NCI-H748 (cell line): Measurements from ENCODE around the gene NFAM1.

Source experiments
- DNase-seq: peaks from one replicate; lab custom pipeline; 2025; ENCODE audit not compliant: unreplicated experiment; lab: John Stamatoyannopoulos, UW

The NFAM1 gene

GRCh38 chr22:42432020-42432596, at the start of gene NFAM1:
Gene NFAM1, minus strand, starts transcription at chr22:42432403. Its CDS starts 46 bp downstream, at chr22:42432357.
- DNase-seq = no peak

GRCh38 chr22:42475122-42475521, 42.9 kb upstream of the NFAM1 start:
- peak; percentile 35 for DNase-seq

GRCh38 chr22:42473484-42474193, 41.4 kb upstream of the NFAM1 start:
- peak; percentile 70 for DNase-seq

- DNase-seq = no peak
These were observed 40.5 kb upstream of the NFAM1 start for GRCh38 chr22:42472671-42473070.

- DNase-seq = no peak
These were observed 39.2 kb upstream of the NFAM1 start for GRCh38 chr22:42471441-42471840.

GRCh38 chr22:42470366-42471082, 38.3 kb upstream of the NFAM1 start:
- no peak for DNase-seq

GRCh38 chr22:42468841-42469240, 36.6 kb upstream of the NFAM1 start:
- DNase-seq = no peak

- DNase-seq = peak; percentile 87
These were observed 29.8 kb upstream of the NFAM1 start for GRCh38 chr22:42462016-42462415.

GRCh38 chr22:42461511-42461910, 29.3 kb upstream of the NFAM1 start:
- DNase-seq = peak; percentile 99

GRCh38 chr22:42459287-42460063, 27.3 kb upstream of the NFAM1 start:
- peak; percentile 42 for DNase-seq

GRCh38 chr22:42452916-42453315, 20.7 kb upstream of the NFAM1 start:
- no peak for DNase-seq

- no peak for DNase-seq
These were observed 20.3 kb upstream of the NFAM1 start for GRCh38 chr22:42452456-42452855.

- no peak for DNase-seq
These were observed 19.4 kb upstream of the NFAM1 start for GRCh38 chr22:42451499-42452145.

- DNase-seq = no peak
These were observed 18.7 kb upstream of the NFAM1 start for GRCh38 chr22:42450862-42451261.

- no peak for DNase-seq
These were observed 13.9 kb upstream of the NFAM1 start for GRCh38 chr22:42446151-42446550.

- peak; percentile 66 for DNase-seq
These were observed 12.1 kb upstream of the NFAM1 start for GRCh38 chr22:42444077-42444904.

- DNase-seq = no peak
These were observed 11.3 kb upstream of the NFAM1 start for GRCh38 chr22:42443240-42444076.

- DNase-seq = no peak
These were observed 10.5 kb upstream of the NFAM1 start for GRCh38 chr22:42442748-42443147.

- no peak for DNase-seq
These were observed 8.5 kb upstream of the NFAM1 start for GRCh38 chr22:42440728-42441127.
